HG03439 (cell line): ENCODE data around the gene RACGAP1.

Experiments
- ATAC-seq: cut with Tn5 transposase; IDR thresholded peaks from one replicate; pipeline ENCODE4 v1.9.1; 2021; ENCODE audit warnings: mild to moderate bottlenecking, moderate library complexity; ENCODE audit not compliant: unreplicated experiment

The RACGAP1 gene

DNA sequence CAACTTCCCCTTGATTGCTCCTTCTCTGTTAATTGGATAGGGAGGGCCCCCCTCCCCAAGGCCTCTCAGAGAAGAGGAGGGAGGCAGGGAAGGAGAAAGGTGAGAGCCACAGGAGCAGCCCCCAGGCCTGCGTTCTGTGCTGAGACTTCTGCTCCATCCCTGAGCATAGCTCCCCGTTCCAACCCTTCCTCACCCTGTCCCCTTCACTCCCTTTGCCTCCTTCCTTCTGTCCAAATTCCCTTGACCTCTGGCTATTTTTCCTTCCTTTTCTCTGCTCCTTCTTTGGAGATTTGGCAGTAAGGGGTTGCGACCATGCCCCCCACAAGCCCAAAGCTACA is 31.3 kb upstream of the RACGAP1 start:
- ATAC-seq: no peak

GRCh38 chr12:50055831-50056638 is 30.7 kb upstream of the RACGAP1 start:
- no peak for ATAC-seq

DNA sequence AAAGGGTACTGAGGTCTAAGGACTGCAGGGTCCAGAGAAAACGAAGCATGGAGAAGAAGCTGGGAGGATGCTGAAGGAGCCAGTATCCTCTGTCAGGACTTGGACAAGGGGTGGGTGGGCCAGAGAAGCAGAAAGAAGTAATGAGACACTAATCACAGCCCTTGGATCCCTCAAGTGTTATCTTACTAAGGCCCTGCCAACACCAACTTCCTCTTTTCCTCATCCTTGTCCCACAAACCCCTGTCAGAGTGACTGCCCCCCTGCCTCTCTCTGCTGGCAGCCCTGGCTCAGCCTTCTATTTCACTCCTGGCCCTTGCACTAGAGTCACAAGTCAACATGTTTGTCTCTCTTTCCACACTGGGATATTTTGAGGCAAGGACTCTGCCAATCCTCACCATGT is 28.3 kb upstream of the RACGAP1 start:
- no peak for ATAC-seq

DNA sequence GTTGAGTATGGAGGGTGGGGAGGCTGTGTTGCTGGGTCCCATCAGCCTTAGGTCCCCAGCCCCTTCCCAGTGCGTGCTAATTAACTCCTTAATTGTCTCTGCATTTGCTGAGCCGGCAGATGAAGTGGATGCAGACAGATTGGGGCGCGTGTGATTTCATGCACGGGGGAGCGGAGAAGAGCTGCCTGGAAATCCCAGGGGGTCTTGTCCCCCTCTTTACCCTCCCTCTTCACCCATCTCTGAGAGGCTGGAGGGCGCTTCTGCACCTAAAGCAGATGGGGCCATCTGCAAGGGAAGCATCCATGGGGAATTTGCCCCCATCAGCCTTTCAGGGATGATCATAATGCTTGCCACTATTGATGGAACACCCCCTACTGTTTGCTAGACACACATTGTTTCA is 27.7 kb upstream of the RACGAP1 start:
- ATAC-seq: no peak

DNA sequence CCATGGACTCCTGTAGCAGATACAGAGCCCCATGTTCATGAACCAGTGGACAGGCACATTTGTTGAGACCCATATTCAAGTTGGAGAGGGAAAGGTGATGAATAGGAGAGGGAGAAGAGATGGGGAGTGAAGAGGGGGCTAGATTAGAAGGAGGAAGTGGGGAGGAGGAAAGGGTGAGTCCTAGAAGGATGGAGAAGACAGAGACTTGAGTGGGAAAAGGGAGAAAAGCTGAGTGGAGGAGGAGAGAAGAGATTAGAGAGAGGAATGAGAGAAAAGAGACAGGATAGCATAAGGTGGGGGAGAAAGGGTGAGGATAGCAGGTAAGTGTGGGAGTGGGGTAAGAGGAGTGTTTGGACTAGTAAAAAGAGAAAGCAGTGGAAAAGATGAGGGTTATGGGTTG is 27.2 kb upstream of the RACGAP1 start:
- ATAC-seq: no peak

DNA sequence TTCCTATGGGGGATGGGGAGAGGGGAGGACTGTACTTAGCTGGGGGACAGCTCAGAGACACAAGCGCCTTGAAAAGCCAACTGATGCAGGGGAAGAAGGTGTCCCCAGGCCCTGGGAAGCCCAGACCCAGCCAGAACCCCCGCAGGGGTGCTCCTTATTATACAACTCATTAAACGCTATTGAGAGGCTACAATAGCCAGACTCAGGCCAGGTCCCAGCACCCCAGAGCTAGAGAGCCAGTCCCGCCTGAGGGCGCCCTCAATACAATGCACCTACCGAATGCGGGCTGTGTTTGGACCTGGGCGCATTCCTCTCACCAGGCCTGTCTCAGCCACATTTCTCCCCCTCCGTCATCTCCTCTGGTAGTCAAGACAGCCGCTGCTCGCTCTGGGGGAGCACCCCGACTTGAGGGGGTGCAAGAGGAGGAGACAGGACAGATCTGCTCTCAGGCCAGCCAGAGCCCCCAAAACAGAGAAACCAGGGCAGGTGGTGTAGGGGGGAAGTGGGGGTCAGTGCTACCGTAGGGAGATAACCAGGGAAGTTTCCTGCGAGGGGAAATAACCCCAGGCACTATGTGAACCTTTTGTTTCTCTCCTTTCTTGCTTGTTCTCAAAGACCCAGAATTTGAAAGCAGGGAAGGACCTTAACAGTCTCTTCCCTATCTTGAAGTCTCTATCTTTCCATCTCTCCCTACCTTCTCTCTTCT is 26.0 kb upstream of the RACGAP1 start:
- no peak for ATAC-seq

DNA sequence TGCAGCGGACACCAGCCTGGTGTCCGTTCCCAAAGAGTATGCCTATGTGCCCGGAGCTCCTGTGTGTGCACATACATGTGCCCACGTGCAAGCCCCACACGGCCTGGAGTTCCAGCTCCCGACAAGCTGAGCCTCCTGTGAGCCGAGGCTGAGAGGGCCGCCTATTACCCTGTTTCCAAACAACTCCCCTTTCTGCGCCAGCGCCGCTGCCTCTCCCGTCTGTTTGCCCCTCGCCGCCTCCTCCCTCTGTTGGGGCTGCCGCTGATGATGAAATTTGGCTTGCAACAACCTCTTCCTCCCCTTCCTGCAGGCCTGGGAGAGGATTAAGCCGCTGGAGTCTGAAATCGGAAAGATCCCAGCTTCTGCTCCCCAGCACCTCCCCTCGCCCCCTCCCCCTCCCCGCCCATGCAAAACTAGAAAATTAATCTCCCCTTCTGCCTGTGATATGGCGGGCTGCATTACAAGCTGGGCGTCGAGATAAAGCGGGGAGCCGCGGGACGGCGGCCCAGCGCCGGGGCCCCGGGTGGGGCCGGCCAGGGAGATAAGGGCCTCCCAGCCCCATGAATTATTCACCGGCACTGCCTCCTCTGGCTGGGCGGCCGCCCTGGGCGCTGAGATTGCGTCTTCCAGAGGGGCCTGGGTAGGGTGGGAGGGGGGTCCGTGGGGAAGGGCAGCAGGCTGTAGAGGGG is 25.3 kb upstream of the RACGAP1 start:
- no peak for ATAC-seq

GRCh38 chr12:50050119-50050385 is 24.8 kb upstream of the RACGAP1 start:
- ATAC-seq: no peak

DNA sequence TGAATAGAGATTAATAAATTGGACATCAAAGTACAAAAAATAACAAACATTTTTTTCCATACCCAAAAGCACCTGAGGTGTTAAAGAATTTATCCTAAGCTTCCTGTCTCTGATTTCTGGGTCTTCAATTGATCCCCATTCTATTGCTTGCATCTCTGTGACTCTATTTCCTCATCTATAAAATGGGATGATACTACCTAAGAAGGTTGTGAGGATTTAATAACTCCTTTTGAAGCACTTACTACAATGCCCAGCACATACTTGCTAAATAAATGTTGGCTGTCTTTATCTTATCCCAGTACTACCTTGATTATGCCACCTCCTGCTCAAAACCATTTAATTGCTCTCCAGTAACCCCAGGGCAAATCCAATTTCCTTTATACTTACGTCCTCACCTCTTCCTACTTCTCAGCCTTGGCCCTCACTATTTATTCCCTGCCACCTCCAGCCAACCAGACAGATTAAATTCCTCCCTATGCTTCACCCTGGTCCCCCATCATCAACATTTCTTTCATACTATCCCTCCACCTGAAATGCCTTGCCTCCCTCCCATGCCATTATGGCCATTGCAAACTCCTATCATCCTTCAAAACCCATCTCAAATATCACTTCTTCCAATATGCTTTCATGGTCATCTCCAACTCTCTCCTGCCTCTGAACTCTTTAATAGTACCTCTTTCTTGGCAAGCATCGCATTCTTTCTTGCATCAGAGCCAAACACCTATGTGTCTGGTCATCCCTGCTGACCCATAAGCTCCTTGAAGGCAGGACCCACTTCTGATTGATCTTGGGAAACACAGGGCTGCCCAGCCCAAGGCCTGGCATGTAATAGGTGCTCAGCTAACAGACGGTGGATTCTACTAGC is 24.2 kb upstream of the RACGAP1 start:
- no peak for ATAC-seq

GRCh38 chr12:50047693-50048250 is 22.5 kb upstream of the RACGAP1 start:
- ATAC-seq: no peak

GRCh38 chr12:50043854-50044253 is 18.6 kb upstream of the RACGAP1 start:
- no peak for ATAC-seq

- ATAC-seq: no peak
Observed at GRCh38 chr12:50043308-50043707, 18.0 kb upstream of the RACGAP1 start.

GRCh38 chr12:50042693-50043092 is 17.4 kb upstream of the RACGAP1 start:
- ATAC-seq: no peak

- no peak for ATAC-seq
Observed at GRCh38 chr12:50041962-50042361, 16.7 kb upstream of the RACGAP1 start.

DNA sequence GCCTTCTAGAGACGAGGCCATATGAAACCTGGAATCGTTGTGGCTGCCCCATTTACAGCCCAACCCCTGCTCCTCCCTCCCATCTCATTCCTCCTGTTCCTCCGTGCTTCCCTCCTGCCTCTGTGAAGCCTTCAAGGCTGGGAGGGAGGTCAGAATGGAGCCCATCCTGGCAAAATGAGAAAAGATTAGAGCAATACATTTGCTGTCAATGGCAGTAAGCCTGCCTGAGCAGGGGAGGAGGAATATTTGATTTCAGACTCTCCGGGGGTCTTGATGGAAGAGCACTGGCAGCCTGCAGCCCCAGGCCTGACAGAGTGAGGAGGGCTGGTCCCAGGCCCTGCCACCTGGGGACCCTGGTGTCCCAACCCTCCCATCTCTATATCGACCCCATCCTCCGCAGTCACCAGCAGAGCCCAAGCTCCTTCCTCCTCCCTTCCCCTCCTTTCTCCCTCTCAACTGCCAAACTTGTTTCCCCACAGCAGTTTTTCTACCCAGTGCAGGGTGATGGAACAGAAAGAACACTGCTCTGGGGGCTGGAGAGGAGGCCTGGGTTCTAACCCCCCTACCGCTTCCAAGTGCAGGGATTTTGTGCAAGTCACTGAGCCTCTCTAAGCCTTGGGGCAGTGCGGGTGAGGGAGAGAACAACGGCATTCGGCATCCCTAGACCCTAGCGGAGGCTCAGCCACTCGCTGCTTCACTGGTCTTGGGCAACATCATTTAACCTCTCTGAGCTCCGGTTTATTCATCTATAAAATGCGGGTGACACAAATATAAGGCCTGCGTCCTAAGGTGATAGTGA is 16.0 kb upstream of the RACGAP1 start:
- no peak for ATAC-seq

DNA sequence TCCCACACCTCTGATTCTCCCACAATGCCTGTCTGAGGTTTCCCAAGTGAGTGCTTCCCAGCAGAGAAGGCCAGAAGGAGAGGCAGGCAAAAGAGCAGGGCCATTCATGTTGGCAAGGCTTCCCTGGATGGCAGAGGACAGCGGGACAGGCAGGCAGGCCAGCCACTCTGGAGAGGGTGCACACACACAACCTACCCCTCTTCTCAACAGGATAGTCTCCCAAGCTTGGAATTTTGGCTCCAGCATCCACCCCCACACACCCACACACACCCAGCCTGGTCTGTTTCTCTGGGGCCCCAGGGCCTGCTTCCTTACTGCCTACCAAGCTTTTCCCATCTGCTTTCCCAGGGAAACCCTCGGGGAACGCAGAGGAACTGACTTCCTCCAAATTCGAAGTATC is 15.4 kb upstream of the RACGAP1 start:
- ATAC-seq: no peak

DNA sequence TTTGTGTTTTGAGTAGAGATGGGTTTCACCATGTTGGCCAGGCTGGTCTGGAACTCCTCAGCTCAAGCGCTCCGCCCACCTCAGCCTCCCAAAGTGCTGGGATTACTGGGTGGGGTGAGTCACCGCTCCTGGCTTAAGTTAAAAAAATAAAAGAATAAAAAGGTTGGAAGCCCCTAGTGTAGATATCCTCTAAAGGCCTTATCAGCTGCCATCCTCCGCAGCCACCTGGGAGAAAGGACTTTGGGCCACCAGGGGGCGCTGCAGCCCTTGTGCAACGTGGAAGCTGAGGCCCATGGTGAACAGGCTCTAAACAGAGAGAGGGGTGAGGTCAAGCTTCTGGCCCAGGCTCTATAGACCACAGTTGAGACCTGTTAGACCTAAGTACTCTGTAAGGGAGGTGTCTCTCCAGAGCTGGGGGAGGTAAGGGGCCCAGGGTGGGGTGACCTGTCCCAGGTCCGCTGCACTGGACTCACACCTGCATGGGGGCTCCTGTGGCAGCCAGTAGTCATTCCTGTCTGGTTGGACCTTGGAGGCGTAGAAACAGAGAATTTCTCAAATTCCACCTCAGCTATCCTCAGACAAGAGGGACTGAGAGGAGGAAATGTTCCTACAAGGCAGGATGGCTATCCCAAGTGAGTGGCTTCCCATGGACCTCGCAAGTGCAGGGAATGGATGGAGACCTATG is 14.0 kb upstream of the RACGAP1 start:
- ATAC-seq: no peak

DNA sequence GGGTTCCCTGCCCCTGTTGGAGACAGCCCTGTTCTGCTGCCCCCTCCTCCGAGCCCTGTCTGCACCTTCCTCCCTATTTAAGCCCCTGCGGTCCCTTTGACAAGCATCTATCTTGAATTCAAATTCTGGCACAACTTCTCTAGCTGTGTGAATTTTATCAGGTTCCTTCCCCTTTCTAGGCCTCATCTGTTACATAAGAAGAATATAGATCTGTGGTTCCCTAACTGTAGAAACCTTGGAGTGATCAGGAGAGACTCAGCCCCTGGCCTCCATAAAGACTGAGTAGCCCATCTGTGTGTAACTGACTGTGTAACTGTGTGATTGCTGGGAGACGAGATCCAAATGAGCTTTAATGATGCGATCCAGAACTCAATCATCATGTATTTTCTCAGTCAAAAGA is 13.0 kb upstream of the RACGAP1 start:
- no peak for ATAC-seq

DNA sequence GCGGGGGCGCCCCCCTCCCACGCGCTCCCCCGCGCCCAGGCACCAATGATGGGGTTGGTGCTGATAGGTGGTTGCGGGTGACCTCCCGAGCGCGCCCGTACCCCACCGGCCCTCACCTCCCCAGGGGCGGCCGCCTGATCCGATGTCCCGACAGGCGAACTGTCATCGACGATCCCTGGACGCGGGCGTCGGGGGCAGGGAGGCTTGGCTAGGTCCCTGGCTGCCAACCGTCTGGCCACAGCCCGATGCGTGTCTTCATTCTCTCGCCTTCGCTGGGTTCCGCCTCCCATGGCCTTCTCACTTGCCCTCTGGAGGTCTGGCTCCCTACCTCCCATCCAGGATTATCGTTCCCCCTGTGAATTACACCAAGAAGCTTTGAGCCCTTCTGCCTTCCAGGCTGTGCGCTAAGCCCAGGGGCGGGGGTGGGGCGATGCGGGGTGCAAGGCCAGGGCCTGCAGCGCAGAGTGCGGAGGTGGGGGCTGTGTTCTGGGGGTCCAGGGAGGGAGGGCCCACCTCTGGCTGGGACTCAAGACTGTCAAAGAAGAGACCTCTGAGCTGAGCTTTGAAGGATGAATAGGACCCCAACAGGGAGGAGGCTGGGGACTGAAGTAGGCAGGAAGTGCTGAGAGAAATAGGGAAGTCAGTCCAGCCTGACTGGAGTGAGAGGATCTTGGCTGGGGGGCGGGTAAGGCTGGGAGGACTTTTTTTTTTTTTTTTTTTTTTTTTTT is 7.7 kb upstream of the RACGAP1 start:
- ATAC-seq: no peak
